Inflammatory macrophage (primary cell): ENCODE results near the gene TEK.
A peak's percentile ranks its signal among the peaks of the same experiment; 100 is the strongest.
"Not testable (repeated sequence)": the region's sequence is repeated elsewhere in the genome, so short reads cannot be mapped to it uniquely, and the experiment has no call there.

Source experiments
- DNase-seq, 2 donors: peaks; one replicate each; pipeline ENCODE4 v3.0.0-alpha.2; 2020 to 2022

The TEK gene

DNA sequence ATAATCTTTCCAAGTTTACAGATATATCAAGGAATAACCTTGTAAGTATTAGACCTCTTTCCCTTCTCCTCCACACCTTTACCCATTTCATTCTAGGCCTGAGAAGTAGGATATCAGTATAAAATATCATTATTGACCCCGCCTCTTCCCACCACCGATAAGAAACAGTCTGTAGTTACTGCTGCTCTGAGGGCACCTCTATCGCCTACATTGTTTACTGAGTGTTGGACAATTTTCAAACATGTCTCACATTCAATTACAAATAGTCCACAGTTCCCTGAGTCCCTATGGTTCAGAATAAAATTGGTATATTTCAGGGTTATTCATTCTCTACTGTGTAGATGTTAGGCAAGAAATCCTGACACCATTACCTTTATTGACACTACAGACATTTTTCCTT is 73.4 kb downstream of the TEK start:
- no peak for DNase-seq

DNA sequence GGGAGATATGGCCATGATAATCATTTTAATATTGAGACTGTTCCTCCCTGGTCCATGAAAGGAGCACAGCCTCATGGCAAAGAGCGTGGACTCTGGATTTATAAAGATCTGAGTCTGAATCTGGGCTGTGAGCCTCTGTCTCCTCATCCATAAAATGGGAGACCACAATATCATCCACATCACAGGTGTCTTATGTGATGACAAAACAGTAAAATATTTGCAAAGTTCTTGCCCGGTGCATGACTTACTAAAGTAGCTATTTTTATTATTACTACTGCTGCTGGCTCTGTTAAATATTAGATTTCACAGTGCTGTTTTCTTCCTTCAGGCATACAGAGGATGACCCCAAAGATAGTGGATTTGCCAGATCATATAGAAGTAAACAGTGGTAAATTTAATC is 74.1 kb downstream of the TEK start:
- no peak for DNase-seq

DNA sequence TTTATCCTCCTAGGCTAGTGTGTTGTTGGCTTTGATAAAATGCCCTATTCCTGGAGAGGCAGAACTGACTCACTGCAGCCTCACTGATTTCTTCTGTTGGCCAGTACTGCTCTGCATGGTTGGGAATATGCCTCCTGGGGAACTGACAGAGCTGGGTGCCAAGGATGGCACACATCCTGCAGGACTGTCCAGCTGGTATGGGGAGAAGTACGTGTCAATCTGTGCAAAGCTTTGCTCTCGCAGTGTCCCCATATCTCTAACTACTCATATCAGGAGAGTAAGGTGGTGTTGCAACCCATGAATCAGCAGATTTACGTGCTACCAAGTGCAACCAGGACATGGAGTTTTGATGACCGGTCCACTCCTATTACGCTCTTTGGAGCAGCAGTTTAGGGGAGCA is 74.7 kb downstream of the TEK start:
- DNase-seq, result peak in 1 of 2 donors; percentile 5

DNA sequence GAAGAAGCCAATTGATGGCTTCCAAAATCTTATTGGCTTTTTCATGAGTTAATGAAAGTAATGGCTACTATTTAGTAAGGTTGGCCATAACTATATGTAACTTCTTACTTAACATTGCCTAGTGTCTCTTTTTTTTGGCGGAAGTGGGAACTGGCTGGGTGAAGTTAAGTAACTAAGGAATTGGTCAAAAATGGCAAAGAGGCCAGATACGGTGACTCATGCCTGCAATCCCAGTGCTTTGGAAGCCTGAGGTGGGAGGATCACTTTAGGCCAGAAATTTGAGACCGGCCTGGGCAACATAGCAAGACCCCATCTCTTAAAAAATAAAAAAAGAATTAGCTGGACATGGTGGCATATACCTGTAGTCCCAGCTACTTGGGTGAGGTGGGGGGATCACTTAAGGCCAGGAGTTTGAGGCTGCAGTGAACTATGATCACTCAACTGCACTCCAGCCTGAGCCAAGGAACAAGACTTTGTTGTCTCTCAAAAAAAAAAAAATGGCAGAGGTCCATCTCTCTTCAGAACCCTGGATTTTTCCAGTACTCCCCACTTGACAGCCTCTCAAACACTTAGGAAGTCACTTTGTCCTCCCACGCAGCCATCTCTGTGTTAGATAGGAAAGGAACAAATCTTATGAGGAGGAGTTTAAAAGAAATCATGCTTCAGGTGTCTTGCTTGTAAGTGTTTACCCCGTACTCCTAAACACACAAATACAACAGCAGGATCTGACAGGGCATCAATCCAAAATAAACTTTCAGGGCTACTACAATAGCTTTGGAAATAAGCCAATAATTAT is 75.7 kb downstream of the TEK start:
- DNase-seq, result peak in 1 of 2 donors; percentile 84

DNA sequence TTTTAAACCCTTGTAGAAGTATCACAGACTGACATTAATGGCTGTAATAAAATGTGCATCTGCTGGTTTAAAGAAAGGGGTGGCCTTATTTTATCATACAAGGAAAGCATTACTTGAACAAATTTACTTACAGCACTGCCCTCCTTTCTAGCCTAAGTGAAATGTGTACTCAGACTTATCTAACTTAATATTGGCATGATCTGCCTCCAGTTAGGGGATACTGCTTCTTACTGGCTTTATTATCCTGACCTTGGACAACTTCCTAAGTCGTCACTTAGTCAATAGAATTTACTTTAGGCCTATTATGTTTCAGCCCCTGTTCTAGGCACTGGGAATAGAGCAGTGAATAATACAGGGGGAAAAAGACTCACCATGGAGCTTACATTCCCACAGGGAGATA is 79.4 kb downstream of the TEK start:
- no peak for DNase-seq

DNA sequence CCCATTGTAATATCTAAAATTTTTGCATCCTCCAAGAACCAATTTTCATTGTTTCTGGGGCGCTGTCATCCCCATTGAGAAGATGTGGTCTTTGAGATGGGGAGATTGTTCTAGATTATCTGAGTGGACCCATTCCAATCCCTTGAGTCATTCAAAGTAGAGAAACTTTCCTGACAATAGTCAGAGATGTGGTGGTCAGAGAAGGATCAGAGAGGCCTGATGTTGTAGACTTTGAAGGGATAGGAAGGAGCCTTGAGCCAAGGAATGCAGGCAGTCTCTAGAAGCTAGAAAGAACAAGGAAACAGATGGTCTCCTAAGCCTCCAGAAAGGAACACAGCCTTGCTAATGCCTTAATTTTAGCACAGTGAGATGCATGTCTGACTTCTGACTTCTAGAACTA is 80.4 kb downstream of the TEK start:
- no peak for DNase-seq

DNA sequence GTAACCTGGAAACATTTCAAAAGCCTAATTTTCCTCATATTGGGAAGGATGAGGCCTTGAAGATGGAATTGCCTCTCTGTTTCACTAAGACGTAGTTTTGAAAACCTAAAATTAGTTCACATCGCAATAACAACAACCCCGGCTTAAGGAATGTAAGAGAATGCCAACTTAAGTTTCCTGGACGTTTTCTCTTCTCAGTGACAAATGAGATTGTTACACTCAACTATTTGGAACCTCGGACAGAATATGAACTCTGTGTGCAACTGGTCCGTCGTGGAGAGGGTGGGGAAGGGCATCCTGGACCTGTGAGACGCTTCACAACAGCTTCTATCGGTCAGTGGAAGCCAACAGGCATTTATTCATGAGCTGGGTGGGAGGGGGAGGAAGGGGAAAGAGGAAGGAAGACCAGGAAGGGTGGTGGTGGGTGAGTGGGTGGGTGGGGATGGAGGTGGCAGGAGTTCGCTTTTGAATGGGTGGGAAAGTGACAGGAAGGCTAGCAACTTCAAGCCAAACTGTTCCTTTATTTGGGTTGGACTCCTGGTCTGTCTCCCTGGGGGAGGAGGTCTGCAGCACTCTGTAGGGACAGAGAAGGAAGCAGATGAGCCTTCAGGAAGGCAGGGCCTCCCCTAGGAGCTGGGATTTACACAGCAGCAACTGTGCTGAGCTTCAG is 83.4 kb downstream of the TEK start:
- peak in 1 of 2 donors; percentile 27 for DNase-seq

DNA sequence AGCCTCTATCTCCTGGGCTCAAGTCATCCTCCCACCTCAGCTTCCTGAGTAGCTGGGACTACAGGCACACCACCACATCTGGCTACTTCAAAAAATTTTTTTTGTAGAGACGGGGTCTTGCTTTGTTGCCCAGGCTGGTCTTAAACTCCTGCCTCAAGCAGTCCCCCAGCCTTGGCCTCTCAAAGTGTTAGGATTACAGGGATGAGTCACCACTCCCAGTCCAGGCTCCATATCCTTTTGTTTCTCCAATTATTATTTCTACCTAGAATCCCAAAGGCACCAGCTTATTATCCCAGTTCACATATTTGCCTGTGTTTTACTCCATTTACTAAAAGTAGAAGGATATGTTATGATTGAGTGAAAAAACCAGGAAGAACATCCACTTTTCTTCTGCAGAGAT is 84.9 kb downstream of the TEK start:
- no peak for DNase-seq

DNA sequence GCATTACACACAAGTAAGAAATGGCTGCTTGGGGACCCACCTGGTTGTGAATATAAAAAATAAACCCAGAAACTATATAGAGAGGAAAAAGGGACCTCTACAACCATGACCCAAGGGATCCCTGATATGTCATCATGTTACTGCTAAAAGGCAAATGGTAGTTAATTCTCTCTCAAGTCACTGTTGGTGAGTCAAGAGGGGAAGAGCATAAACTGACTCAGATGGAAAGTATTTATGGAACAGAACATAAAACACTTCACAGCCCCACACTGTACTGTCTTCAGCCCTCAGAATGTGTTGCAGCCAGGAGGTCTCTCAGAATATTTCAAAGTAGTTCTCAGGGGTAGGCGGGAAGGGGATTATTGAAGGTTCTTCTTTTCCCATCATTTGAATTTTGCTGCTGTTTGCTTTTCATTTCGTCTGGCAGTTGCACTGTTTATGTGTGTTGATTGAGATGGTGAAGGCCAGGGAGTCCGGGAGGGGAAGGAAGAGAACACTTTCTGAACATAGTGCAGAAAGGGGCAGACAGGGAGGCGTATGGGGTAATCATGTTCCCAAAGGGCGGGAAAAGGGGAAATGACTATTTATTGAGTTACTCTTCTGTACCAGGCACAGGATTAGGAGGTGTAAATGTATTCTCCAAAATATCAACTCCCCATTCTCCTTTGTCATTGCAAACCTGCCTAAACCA is 85.5 kb downstream of the TEK start:
- DNase-seq, result peak in 1 of 2 donors; percentile 42

DNA sequence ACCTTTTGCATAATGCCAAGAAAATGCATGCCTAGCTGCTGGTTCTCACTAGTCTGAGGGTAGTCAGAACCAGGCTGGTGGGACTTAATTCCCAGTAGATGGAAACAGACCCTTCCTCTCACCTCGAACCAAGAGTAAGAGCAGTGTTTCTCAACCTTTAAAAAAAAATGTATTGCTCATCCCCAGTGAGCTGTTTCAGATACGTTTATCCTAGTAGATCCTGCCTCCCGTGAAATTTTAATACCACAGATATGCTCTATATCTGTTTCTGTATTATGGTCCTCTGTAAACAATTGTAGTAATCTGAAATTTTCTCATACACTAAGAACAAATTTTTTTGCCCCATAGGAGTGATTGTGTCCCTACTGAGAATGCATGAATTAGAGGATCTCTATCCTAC is 86.2 kb downstream of the TEK start:
- DNase-seq, result no peak

DNA sequence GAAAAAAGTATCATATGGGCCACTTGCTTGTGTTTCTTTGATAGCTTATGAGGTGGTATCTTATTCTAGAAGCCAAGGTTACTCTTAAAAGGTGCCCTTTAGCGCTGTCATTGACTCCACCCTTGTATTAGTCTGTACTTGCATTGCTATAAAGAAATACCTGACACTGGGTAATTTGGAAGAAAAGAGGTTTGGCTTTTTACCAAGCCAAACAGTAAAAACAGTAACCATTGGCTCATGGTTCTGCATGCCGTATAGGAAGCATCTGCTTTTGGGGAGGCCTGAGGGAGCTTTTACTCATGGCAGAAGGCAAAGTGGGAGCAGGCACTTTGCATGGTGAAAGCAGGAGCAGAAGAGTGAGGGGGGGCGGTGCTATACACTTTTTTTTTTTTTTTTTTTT is 87.4 kb downstream of the TEK start:
- no peak for DNase-seq

DNA sequence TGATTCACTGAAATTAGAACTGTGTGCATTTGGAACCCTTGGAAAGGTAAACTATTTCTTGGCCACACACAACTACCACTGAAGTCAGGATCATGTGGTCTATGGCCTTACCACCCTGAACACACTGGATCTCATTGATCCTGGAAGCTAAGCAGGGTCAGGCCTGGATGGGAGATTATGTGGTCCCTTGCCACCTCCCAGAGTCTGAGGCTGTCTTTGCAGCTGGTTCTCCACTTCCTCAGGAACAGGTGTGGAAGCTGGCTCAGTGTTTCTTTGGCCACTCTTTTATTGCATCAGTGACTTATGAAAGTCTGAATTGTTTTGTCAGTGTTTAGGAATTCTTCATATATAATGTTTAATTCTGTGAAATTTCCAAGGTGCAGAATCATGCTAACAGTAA is 89.2 kb downstream of the TEK start:
- DNase-seq, result no peak

DNA sequence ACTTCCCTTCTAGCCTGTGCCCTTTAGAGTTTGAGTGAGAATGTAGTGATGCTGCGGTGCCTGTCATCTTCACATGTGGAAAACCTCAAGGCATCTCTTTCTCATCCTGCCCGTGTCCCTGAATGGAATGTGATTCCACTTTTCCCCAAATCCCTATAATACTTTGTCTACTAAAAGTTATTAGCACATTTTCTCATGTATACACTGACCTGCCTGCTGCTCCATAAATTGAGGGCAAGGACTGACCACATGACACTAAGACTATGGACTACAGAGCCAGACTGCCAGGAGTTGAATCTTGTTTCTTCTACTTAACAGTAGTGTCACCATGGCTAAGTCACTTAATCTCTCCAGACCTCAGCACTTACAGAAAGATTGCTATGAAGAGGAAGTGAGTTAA is 93.0 kb downstream of the TEK start:
- DNase-seq, result no peak

DNA sequence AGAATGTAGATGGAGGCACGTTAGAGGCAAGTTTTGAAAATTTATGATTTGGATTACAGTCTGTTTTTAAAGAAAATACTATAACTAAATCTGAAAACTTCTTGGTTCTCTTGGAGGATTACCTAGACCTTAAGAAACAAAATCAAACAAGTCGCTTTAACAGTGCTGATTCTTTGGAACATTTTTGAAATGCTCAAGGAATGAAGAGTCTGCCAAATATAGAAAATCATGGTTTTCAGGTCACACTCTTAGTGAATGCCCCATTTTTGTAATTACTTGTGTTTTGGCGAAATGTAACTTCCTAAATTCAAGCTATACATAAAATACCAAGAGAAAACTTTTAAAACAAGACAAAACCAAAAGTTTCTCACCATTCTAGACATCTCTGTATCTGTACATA is 94.8 kb downstream of the TEK start:
- no peak for DNase-seq

DNA sequence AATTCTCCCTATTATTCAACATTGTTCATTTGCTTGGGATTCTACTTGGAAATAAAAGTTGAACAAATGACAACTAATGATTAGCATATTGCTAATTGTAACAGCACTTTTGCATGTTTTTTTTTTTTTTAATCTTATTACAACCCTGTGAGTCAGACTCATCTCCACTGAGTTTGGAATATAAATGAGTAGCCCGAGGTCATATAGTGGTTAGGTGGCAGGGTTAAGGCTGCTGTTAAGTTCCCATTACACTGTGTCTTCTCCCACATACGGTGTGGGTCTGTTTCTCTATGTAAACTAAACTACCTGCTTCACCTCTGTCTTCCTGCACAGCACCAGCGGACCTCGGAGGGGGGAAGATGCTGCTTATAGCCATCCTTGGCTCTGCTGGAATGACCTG is 95.6 kb downstream of the TEK start:
- DNase-seq, result no peak

DNA sequence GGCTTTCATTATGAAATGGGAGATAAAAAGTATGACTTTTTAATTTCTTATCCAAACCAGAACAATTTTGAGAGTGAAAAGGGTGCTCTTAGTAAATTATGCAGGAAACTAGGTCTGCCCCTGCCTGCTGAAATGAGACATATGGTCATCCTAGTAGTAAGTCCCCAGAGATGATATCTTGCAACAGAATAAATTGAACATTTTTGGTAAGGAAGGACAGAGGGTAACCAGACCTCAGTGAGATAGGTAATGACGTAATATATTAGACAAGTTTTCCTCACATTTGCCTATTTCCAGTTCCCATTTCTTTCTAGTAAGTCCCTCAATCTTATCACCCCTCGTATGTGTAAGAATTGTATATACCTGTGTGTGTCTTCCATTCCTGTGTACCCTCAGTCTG is 96.2 kb downstream of the TEK start:
- DNase-seq, result no peak

DNA sequence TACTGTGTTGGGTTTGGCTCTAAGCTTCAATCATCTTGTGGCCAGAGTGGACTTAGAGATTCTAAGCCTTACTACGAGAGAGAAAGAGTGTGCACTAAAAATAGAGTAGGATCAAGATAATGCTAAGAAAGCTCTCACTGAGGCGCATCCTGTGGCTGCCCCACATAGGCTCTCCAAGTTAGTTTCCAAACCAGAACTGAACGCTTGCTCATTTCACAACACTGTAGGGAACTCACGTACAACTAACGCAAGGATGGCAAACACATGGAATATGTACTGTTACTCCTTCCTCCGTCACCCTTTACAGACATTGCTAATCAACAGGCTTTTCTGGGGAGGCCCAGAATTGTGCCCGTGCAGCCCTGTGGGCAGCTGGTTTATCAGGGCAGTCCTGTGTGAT is 97.0 kb downstream of the TEK start:
- no peak for DNase-seq

DNA sequence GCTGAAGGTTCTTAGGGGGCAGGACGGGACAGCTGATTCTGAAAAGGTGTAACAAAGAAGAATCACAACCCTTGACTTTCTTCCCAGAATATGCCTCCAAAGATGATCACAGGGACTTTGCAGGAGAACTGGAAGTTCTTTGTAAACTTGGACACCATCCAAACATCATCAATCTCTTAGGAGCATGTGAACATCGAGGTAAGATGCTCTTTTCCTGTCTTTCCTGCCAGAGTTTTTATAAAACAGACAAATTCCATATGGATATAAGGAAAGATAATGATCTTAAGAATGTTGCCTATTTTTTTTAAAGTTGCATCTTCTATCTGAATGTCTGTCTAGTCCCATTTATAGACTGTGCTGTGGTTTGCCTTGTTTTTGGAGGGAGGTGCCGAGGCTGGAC is 100.0 kb downstream of the TEK start:
- DNase-seq, result no peak

DNA sequence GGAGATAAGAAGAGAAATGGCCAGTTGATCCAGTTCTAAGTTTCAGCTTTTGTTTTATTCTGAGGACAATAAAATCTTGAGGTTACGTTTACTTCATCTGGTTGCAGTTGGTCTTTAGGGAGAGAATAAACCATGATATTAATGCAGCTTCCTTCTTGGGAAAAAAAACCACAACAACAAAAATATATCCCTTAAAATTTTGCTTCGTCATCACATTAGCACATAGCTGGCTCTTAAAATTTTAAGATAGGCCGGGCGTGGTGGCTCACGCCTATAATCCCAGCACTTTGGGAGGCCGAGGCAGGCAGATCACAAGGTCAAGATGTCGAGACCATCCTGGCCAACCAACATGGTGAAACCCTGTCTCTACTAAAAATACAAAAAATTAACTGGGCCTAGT is 101.6 kb downstream of the TEK start:
- no peak for DNase-seq

DNA sequence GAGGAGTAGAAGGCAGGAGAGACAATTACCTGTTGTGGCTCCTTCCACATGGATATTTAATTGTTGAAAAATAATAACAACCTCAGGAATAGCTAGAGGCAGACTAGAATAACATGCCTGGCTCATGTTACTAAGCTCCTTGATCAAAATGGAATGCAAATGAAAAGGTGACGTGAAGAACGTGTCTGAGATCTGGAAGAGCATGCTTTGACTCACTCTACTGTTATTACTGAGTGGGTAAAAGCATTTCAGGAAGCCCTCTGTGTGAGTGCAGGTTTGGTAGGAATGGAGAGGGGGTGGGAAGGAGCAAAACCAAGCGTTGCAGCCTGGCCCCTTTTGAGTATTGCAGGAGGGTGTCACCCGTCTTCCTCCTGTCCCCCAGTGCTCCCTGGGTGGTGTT is 103.2 kb downstream of the TEK start:
- no peak for DNase-seq

DNA sequence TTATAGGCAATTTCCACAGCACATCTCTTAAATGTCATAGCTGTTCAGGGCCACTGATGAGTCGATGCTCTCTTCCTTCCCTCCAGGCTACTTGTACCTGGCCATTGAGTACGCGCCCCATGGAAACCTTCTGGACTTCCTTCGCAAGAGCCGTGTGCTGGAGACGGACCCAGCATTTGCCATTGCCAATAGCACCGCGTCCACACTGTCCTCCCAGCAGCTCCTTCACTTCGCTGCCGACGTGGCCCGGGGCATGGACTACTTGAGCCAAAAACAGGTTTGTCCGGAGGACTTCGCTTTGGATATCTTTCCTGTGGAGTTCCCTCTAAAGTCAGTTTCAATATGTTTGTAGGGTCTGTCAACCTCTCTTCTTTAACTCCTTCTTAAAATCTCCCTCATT is 103.6 kb downstream of the TEK start:
- no peak for DNase-seq

DNA sequence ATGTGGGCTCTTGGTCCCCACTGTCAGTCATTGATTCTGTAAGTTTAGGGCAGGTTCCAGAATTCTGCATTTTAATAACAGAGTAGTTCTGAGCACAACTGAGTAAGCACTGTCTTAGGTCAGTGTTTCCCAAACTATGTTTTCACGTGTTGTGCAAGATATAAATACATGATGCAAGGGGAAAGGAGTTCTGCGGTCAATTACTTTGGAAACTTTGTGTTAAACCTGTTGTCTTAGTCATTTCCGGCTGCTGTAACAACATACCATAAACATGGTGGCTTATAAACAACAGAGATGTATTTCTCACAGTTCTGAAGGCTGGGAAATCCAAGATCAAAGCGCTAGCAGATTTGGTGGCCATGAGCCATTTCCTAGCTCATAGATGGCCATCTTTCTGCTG is 118.2 kb downstream of the TEK start:
- peak in 1 of 2 donors; percentile 4 for DNase-seq

DNA sequence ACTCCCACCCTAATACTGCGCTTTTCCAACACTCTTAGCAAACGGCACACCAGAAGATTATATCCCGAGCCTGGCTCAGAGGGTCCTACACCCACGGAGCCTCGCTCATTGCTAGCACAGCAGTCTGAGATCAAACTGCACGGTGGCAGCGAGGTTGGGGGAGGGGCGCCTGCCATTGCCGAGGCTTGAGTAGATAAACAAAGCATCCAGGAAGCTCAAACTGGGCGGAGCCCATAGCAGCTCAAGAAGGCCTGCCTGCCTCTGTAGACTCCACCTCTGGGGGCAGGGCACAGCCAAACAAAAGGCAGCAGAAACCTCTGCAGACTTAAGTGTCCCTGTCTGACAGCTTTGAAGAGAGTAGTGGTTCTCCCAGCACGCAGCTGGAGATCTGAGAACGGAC is 130.6 kb downstream of the TEK start:
- not testable (repeated sequence) for DNase-seq

DNA sequence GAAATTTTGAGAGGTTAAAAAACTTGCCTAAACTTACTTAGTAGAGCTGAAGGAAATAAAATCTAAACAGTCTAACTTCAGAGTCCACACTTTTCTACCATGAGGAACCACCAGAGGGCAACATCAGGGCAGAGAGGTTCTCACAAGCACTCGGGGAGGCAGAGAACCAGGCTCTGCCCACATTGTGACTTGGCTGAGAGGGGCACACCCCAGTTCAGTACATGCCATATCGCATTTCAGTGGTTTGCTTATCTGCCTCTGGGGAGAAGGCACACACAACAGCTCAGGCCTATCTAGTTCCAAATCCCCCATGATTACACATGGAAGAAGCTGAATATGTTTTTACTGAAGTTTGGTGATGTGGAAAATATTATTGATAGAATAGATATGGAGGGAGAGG is 138.7 kb downstream of the TEK start:
- DNase-seq, result peak; percentile 36 to 45
